Stimulated activated CD8-positive, alpha-beta memory T cell treated with anti-CD3 and anti-CD28 coated beads, Interleukin-7, amount 100 ng/mL, for 1 hour (primary cell): Measurements from ENCODE around the gene HAUS8.

Experiments used
- DNase-seq, 2 donors: peaks; one replicate each; pipeline ENCODE4 v3.0.0-alpha.2; 2020; ENCODE audit warnings: low read depth in 2 of 2

HAUS8 gene

GRCh38 chr19:17075864-17076542 is 751 bp upstream of the HAUS8 start:
- peak; percentile 30 to 32 for DNase-seq

GRCh38 chr19:17074634-17075034 is 618 bp downstream of the HAUS8 start:
- no peak for DNase-seq

- DNase-seq, result no peak
Measured at GRCh38 chr19:17073869-17074633, 1.2 kb downstream of the HAUS8 start.

- no peak for DNase-seq
Measured at GRCh38 chr19:17070912-17071311, 4.3 kb downstream of the HAUS8 start.

- no peak for DNase-seq
Measured at GRCh38 chr19:17070421-17070820, 4.8 kb downstream of the HAUS8 start.

GRCh38 chr19:17069193-17069592 is 6.1 kb downstream of the HAUS8 start:
- DNase-seq, result no peak

GRCh38 chr19:17063428-17063827 is 11.8 kb downstream of the HAUS8 start:
- DNase-seq, result no peak

- no peak for DNase-seq
Measured at GRCh38 chr19:17061691-17062090, 13.6 kb downstream of the HAUS8 start.

GRCh38 chr19:17061205-17061604 is 14.0 kb downstream of the HAUS8 start:
- no peak for DNase-seq

GRCh38 chr19:17060802-17061201 is 14.4 kb downstream of the HAUS8 start:
- no peak for DNase-seq

- no peak for DNase-seq
Measured at GRCh38 chr19:17058236-17058635, 17.0 kb downstream of the HAUS8 start.

- no peak for DNase-seq
Measured at GRCh38 chr19:17055636-17056035, 19.6 kb downstream of the HAUS8 start.

- DNase-seq, result no peak
Measured at GRCh38 chr19:17054746-17055145, 20.5 kb downstream of the HAUS8 start.

- no peak for DNase-seq
Measured at GRCh38 chr19:17052439-17052838, 22.8 kb downstream of the HAUS8 start.

- DNase-seq, result no peak
Measured at GRCh38 chr19:17049711-17050280, 25.5 kb downstream of the HAUS8 start.

GRCh38 chr19:17048885-17049453 is 26.3 kb downstream of the HAUS8 start:
- DNase-seq, result no peak

GRCh38 chr19:17045907-17046502 is 29.2 kb downstream of the HAUS8 start:
- DNase-seq, result no peak

GRCh38 chr19:17043744-17044143 is 31.5 kb downstream of the HAUS8 start:
- DNase-seq, result no peak

- no peak for DNase-seq
Measured at GRCh38 chr19:17041976-17042375, 33.3 kb downstream of the HAUS8 start.

GRCh38 chr19:17037966-17038500 is 37.2 kb downstream of the HAUS8 start:
- DNase-seq, result no peak

GRCh38 chr19:17037184-17037583 is 38.1 kb downstream of the HAUS8 start:
- no peak for DNase-seq

- DNase-seq, result no peak
Measured at GRCh38 chr19:17036640-17037039, 38.6 kb downstream of the HAUS8 start.
